Measurements from ENCODE around the gene BCR.
"Not testable (repeated sequence)": the region's sequence is repeated elsewhere in the genome, so short reads cannot be mapped to it uniquely, and the experiment has no call there.

BCR gene

GRCh38 chr22:23291806-23292452 lies 111.6 kb downstream of the BCR start:
- no peak for DNase-seq

- DNase-seq: no peak
Observed at GRCh38 chr22:23292453-23293350, 112.4 kb downstream of the BCR start.

GRCh38 chr22:23293720-23294119 lies 113.4 kb downstream of the BCR start:
- no peak for DNase-seq

DNA sequence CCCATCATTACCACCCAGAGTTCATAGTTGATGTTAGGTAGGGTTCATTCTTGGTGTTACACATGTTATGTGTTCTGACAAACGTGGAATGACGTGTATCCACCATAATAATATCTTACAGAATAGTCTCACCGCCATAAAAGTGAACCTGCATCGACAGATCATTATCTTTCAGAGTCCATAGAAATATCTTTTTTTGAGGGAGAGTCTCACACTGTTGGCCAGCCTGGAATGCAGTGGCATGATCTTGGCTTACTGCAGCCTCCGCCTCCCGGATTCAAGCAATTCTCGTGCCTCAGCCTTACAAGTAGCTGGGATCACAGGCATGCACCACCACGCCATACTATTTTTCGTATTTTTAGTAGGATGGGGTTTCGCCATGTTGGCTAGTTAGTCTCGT lies 113.9 kb downstream of the BCR start:
- DNase-seq: no peak

- DNase-seq: no peak
Observed at GRCh38 chr22:23300476-23300875, 120.2 kb downstream of the BCR start.

DNA sequence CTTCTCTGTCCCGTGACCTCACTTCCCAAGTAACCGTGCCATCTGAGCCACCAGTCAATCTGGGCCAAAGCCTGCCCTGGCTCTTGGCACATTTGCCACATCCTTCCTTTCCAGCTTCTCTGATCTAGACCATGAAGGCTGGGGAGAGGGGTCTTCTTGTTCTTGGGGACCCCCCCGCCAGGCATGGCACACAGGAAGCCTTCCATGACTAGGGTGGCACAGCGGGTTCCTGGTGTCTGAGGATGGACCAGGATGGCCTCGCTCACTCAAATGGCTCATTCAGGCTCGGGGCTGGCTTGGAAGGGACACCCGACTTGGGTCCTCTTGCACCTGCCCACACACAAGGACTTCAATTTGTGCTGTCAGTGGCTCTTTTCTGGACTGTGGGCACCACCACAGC lies 121.3 kb downstream of the BCR start:
- DNase-seq: no peak

DNA sequence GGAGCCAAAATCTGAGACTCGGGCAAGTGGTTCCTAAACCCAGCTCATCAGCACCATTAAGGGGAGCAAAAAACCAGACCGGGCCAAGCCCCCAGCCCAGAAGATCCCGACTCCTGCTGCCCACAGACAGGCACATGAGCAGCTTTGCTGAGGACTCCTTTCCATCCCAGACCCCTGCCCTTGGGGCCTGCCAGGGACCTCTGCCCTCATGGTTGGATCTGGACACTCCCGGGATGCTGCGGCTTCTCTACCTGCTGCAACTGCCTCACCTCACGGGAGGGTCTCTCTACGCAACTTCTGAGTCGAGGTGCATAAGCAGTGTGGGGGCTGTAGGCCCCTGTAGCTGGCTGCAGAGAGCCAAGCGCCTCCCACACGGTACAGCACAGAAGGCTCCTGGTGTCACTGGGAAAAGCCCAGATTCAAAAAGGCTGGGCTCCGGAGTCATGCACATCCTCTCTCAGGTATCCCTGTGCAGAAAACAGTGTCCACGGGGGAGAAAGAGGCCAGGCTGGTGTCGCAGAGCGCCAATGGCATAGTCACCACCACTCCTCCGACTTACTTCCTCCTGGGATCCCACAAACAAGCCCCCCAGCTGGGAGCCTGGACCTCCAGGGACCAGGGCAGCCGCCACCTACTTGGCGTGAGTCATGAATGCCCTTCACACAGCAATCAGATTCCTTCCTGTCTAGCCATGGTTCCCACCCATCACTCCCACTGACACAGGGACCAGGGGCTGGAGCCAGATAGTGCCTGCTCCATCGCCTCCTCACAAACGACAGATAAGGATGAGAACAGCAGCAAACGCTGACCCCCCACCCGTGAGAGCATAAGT lies 122.1 kb downstream of the BCR start:
- no peak for DNase-seq

DNA sequence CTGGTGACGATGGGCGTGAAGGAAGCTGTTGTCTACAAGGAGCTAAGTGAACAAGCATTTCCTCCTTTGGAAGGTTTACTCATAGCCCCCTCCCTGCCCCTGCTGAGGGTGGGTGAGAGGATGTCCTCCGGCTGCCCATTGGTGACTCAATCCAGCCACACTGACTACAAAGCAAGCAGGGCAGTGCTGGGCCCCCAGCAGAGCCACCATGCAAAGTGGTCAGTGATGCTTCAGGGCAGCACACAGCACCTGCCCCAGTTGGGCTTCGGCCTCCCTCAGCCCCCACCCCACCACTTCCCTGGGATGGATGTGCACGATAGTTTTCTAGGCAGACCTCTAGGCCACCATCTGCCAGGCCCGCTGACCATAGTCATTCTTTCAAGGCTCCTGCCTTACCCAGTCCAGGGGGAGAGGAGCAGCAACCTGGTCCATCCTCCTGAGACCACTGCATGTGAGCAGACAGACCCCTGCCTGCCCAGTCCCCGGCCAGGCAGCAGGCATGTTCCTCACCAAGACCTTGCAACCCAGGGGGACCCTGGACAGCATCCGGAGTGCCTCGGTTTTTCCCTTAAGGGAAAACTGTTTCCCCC lies 125.1 kb downstream of the BCR start:
- DNase-seq: no peak

- DNase-seq: no peak
Observed at GRCh38 chr22:23305922-23306374, 125.6 kb downstream of the BCR start.

- DNase-seq: no peak
Observed at GRCh38 chr22:23306438-23306921, 126.2 kb downstream of the BCR start.

DNA sequence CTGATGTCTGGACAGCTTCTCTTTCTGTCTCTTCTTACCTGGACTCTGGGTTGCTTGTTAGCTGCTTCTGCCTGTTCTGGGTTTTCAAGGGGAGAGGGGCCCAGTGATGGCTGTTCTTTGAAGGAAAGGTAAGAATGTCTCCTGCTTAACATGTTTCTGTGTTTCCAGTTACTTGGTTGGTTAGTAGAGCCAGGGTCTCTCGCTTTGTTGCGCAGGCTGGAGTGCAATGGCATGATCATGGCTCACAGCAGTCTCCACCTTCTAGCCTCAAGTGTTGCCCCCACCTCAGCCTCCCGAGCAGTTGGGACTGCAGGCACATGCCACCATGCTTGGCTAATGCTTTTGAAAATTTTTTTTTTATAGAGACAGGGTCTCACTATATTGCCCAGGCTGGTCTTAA lies 126.6 kb downstream of the BCR start:
- no peak for DNase-seq

DNA sequence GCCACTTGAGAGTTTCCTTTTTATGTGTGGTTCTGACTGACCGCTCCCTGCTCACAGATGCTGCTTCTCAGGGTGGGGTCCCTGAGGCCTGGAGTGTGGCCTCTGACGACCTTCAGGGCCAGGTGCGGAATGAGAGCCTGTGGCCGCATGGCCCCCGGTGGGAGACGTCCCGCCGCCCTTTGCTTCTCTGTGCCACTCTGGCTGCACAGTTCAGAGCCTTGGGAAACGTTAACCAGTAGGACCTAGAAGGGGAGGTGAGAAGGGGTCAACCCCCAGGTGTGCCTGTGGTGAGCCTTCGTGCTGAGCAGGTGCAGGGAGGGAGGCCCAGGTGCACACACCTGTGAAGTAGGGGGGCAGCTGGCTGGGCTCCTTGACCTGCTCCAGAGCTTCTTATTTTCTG lies 127.2 kb downstream of the BCR start:
- not testable (repeated sequence) for DNase-seq

GRCh38 chr22:23309261-23309660 lies 129.0 kb downstream of the BCR start:
- DNase-seq: not testable (repeated sequence)

- not testable (repeated sequence) for DNase-seq
Observed at GRCh38 chr22:23310443-23311097, 130.3 kb downstream of the BCR start.

GRCh38 chr22:23311635-23312420 lies 131.5 kb downstream of the BCR start:
- not testable (repeated sequence) for DNase-seq

- no peak for DNase-seq
Observed at GRCh38 chr22:23313791-23314567, 133.7 kb downstream of the BCR start.

- peak in 3 of 4 experiments; percentile 35 to 50 (median 36) for DNase-seq
Observed at GRCh38 chr22:23315341-23315917, 135.1 kb downstream of the BCR start.

DNA sequence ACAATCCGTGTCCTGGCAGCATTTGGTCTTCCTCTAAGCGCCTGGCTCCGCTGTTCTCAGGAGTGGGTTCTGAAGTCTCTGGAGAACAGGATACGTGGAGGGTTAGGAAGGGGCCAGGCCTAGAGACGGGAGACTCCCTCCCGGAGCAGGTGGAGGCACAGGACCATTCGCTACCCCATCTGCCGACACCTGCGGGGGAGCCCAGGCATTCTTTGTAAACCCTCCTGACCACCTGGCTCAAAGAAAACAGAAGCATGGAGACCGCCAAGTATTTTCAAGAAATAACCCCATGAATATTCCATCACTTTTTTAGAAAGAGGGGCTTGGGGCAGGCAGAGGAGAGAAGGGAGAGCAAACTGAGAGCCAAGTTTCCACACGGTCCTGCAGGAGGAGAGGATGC lies 136.3 kb downstream of the BCR start:
- not testable (repeated sequence) for DNase-seq

- not testable (repeated sequence) for DNase-seq
Observed at GRCh38 chr22:23318316-23318715, 138.0 kb downstream of the BCR start.

DNA sequence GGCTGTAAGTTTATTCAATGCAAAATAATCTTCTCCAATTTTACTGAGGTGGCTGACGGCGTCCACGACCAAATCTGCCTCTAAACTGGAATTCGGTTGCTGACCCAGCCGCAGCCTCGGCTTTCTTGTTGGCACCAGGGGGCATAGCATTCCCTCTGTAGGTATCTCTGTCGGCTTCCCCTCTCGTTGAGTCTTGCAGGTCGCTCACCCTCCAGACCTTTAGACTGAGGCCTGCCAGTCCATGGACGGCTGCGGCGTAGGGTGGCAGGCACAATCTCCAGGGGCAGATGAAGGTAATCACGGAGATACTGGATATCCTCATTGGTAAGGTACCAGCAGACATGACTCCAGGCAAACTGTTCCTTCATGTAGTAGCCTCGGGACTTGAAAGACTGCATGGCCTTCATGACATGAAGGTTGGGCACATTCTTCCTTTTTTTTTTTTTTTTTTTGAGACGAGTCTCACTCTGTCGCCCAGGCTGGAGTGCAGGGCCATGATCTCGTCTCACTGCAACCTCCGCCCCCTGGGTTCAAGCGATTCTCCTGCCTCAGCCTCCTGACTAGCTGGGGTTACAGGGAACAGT lies 142.3 kb downstream of the BCR start:
- DNase-seq: not testable (repeated sequence)

All from activated naive CD4-positive, alpha-beta T cell (primary cell).